Endothelial cell of umbilical vein (primary cell): ENCODE data around the gene FGFRL1. TPM values are rescaled to one million over a fixed set of nuclear protein-coding genes. Genes with fewer than 3 reads are reported as not detected.

Experiments
- BruUV-seq: library from RNA; stranded (reverse); fragments of 400-500 nt; replicated peaks from 2 replicates; lab custom pipeline; 2021; lab: Mats Ljungman, UMichigan
- CTCF ChIA-PET: fragments of 300-600, 350-600 bp; sonication (Branson Sonifier 250); formaldehyde crosslinking; loops from one replicate; lab custom pipeline; 2021; ENCODE audit warnings: antibody characterized with exemption, inconsistent platforms; lab: Charles Lee
- POLR2A ChIA-PET: fragments of 300-600, 350-600 bp; sonication (Branson Sonifier 250); formaldehyde crosslinking; loops from one replicate; lab custom pipeline; 2021; ENCODE audit warnings: antibody characterized with exemption, inconsistent platforms; lab: Charles Lee
- DNase-seq: peaks from one replicate; pipeline ENCODE4 v3.0.0-alpha.2; 2011; ENCODE audit warnings: low read depth, low spot score
- FAIRE-seq: peaks from 2 replicates; lab custom pipeline; 2011; peaks lifted over from hg19 to GRCh38; lab: Jason Lieb, UNC
- H2AFZ ChIP-seq: 2 replicates; pipeline ENCODE4 v1.6.0; 2012; ENCODE audit warnings: low read depth, low read length, control low read depth, inconsistent platforms
- H3K27ac ChIP-seq: 2 replicates; pipeline ENCODE4 v1.5.1; 2011; ENCODE audit warnings: low read depth, mild to moderate bottlenecking, control low read depth, low read length, moderate library complexity; ENCODE audit not compliant: insufficient read depth
- H3K27me3 ChIP-seq, 2 experiments: 2 replicates each; pipeline versions ENCODE4 v1.6.0 to v1.6.1; 2011; ENCODE audit warnings: low read length in 2 of 2, mixed read lengths in 1 of 2; ENCODE audit not compliant: control insufficient read depth in 2 of 2, insufficient read depth in 2 of 2
- H3K36me3 ChIP-seq, 2 experiments: 2 replicates in 1 of 2; 3 replicates in 1 of 2; pipeline ENCODE4 v1.5.1; 2011; ENCODE audit warnings: low read length in 2 of 2, mild to moderate bottlenecking in 1 of 2, moderate library complexity in 1 of 2; ENCODE audit not compliant: control insufficient read depth in 2 of 2, insufficient read depth in 2 of 2; ENCODE audit errors: extremely low read depth in 1 of 2
- H3K4me1 ChIP-seq: 3 replicates; pipeline ENCODE4 v1.5.1; 2011; ENCODE audit warnings: mild to moderate bottlenecking, low read length; ENCODE audit not compliant: control insufficient read depth, insufficient read depth; ENCODE audit errors: extremely low read depth
- H3K4me2 ChIP-seq: 2 replicates; pipeline ENCODE4 v1.6.1; 2011; ENCODE audit warnings: low read length, control low read depth, mixed read lengths; ENCODE audit not compliant: insufficient read depth
- H3K4me3 ChIP-seq, 3 experiments: fragments of 200-600 bp in 1 of 3; sonication (generic), shearing (Covaris generic) in 1 of 3; replicated peaks in 1 of 3; 2 replicates each; pipeline ENCODE4 v1.5.1; 2011 to 2016; ENCODE audit warnings: control low read depth in 3 of 3, low read length in 3 of 3, mild to moderate bottlenecking in 2 of 3, inconsistent platforms in 1 of 3, low read depth in 1 of 3, moderate library complexity in 1 of 3; ENCODE audit not compliant: insufficient read depth in 1 of 3
- H3K79me2 ChIP-seq: 2 replicates; pipeline ENCODE4 v1.6.0; 2012; ENCODE audit warnings: low read length, inconsistent platforms; ENCODE audit not compliant: control insufficient read depth, insufficient read depth
- H3K9ac ChIP-seq: replicated peaks from 2 replicates; pipeline ENCODE3; 2011; ENCODE audit warnings: low read length, control low read depth; ENCODE audit not compliant: insufficient read depth; ENCODE audit errors: extremely low read depth
- H3K9me1 ChIP-seq: replicated peaks from 3 replicates; pipeline ENCODE4 v1.6.0; 2011; ENCODE audit warnings: mild to moderate bottlenecking, low read length; ENCODE audit not compliant: control insufficient read depth, insufficient read depth; ENCODE audit errors: extremely low read depth
- H3K9me3 ChIP-seq: replicated peaks from 2 replicates; pipeline ENCODE4 v1.5.1; 2012; ENCODE audit warnings: low read length, inconsistent platforms; ENCODE audit not compliant: control insufficient read depth, insufficient read depth
- H4K20me1 ChIP-seq: replicated peaks from 2 replicates; pipeline ENCODE3; 2011; ENCODE audit warnings: mild to moderate bottlenecking, low read length; ENCODE audit not compliant: control insufficient read depth, insufficient read depth; ENCODE audit errors: extremely low read depth
- CTCF ChIP-seq, 2 donors: IDR thresholded peaks; 1 replicate in 1 of 2; 2 replicates in 1 of 2; pipeline ENCODE4 v1.5.1; 2011; ENCODE audit warnings: low read length in 2 of 2, mild to moderate bottlenecking in 2 of 2, moderate library complexity in 2 of 2, control low read depth in 1 of 2, inconsistent platforms in 1 of 2, low read depth in 1 of 2; ENCODE audit not compliant: insufficient read depth in 1 of 2; ENCODE audit errors: extremely low read depth in 1 of 2
- EZH2 ChIP-seq: IDR thresholded peaks from 2 replicates; pipeline ENCODE4 v1.6.1; 2012; ENCODE audit warnings: borderline replicate concordance, low read depth, mild to moderate bottlenecking, moderate library complexity, low read length, inconsistent platforms; ENCODE audit not compliant: severe bottlenecking
- FOS ChIP-seq: IDR thresholded peaks from 2 replicates; pipeline ENCODE4 v1.6.1; 2011; ENCODE audit warnings: mild to moderate bottlenecking, low read length, moderate library complexity, borderline replicate concordance; ENCODE audit not compliant: insufficient read depth
- GATA2 ChIP-seq: IDR thresholded peaks from 2 replicates; pipeline ENCODE4 v1.7.0; 2011; ENCODE audit warnings: low read depth, mild to moderate bottlenecking, moderate library complexity, mixed read lengths, low read length; ENCODE audit not compliant: insufficient read length, insufficient read depth
- JUN ChIP-seq: IDR thresholded peaks from 2 replicates; pipeline ENCODE4 v1.6.1; 2011; ENCODE audit warnings: borderline replicate concordance, low read depth; ENCODE audit not compliant: insufficient read length, insufficient read depth
- MAX ChIP-seq: IDR thresholded peaks from 2 replicates; pipeline ENCODE4 v1.6.1; 2011; ENCODE audit not compliant: insufficient read depth, insufficient read length
- MYC ChIP-seq: IDR thresholded peaks from one replicate; pipeline ENCODE4 v1.6.1; 2011; ENCODE audit warnings: mild to moderate bottlenecking, low read depth, low read length
- POLR2A ChIP-seq: IDR thresholded peaks from 2 replicates; pipeline ENCODE4 v1.6.1; 2012; ENCODE audit warnings: low read depth, mild to moderate bottlenecking, control low read depth, low read length
- POLR2AphosphoS5 ChIP-seq: IDR thresholded peaks from 2 replicates; pipeline ENCODE4 v1.6.1; 2012; ENCODE audit warnings: low read depth, mild to moderate bottlenecking, control low read depth, low read length, moderate library complexity; ENCODE audit not compliant: insufficient read depth
- dilution Hi-C: fragments of 300-500 bp; cut with MboI; formaldehyde crosslinking; loops from one replicate; pipeline ENCODE4 v1.15.0; 2019; ENCODE audit warnings: low sequenced_read_pairs; ENCODE audit not compliant: extremely low pct_ligation_motif_present
- intact Hi-C: fragments of 100-400 bp; cut with micrococcal nuclease; formaldehyde crosslinking; loops from one replicate; pipeline ENCODE4 v1.10.0; 2022
- polyA plus RNA-seq, 4 experiments: library from polyadenylated mRNA; depleted of rRNA in 3 of 4; stranded (reverse) in 3 of 4; unstranded in 1 of 4; fragments of >200 nt; gene quantifications; 2 replicates each; pipeline versions ENCODE4 v1.2.1 to v1.2.3, GENCODE V29; 2011 to 2012; ENCODE audit warnings: missing spikeins in 1 of 4
- total RNA-seq: library from RNA; stranded (reverse); gene quantifications from 2 replicates; pipeline ENCODE4 v1.2.3, GENCODE V29; 2021

The FGFRL1 gene
- total and polyA plus RNA-seq, 2 donors (not counting 3 experiments of a cell fraction or from before 2014, with no cell fraction given), result 33.3 to 74.6 TPM

- Histone ChIP-seq H2AFZ (no peak overlapping the region), H3K9ac (no peak overlapping the region), H3K79me2 (no peaks in the 10 kb centered on the region), H3K36me3 (no peaks in the 10 kb centered on the region), H3K4me1 (peaks cover 3% of the 10 kb centered on the region), H3K4me3 (no peak overlapping the region), H3K27ac (no peak overlapping the region), H3K9me3 (no peaks in the 10 kb centered on the region), H3K27me3 (peaks cover 20 to 21% of the 10 kb centered on the region in 2 experiments), H4K20me1 (no peaks in the 10 kb centered on the region), H3K9me1 (no peaks in the 10 kb centered on the region), H3K4me2 (no peak overlapping the region)
- CTCF ChIA-PET, result no interaction called here
- DNase-seq, result no peak
- dilution Hi-C loops (no loop called here), intact Hi-C loops (no loop called here)
- BruUV-seq, result no TSS peak
- FAIRE-seq, result no peak
- TF ChIP-seq POLR2A, result no peak
- no peak for TF ChIP-seq FOS
- TF ChIP-seq MYC, result no peak
- no peak for TF ChIP-seq MAX
- TF ChIP-seq POLR2AphosphoS5, result no peak
- TF ChIP-seq CTCF (IDR thresholded peaks at IDR 0.05; ENCODE audit: extremely low read depth in 1 of 2, insufficient read depth in 1 of 2, low read depth in 1 of 2, low read length in 2 of 2), result no peak
- no peak for TF ChIP-seq GATA2
- TF ChIP-seq EZH2, result no peak
- no peak for TF ChIP-seq JUN
- POLR2A ChIA-PET, result no interaction called here
Measured at GRCh38 chr4:996030-996996, 15.1 kb upstream of the FGFRL1 start.
